HL-60 (cell line): Measurements from ENCODE around the gene STH.
A peak's percentile ranks its signal among the peaks of the same experiment; 100 is the strongest.

ENCODE experiments used
- DNase-seq, 2 experiments: peaks; one replicate each; pipeline ENCODE4 v3.0.0-alpha.2; 2010 to 2020; ENCODE audit warnings: low read depth in 1 of 2, low spot score in 1 of 2
- H3K27ac ChIP-seq: fragments of 250-450 bp; sonication (Bioruptor Pico); replicated peaks from 2 replicates; pipeline ENCODE4 v1.5.1; 2020; ENCODE audit warnings: mild to moderate bottlenecking, moderate library complexity
- H3K27me3 ChIP-seq: fragments of 250-450 bp; sonication (Bioruptor Pico); 2 replicates; pipeline ENCODE4 v1.5.1; 2021; ENCODE audit warnings: mild to moderate bottlenecking, moderate library complexity; ENCODE audit not compliant: insufficient read depth, poor library complexity, severe bottlenecking
- H3K4me3 ChIP-seq: replicated peaks from 2 replicates; pipeline ENCODE4 v1.5.1; 2011; ENCODE audit warnings: mild to moderate bottlenecking, control low read depth, low read length; ENCODE audit not compliant: insufficient read depth
- CTCF ChIP-seq: IDR thresholded peaks from one replicate; pipeline ENCODE4 v1.5.1; 2011; ENCODE audit warnings: low read length, control low read depth, inconsistent platforms; ENCODE audit not compliant: insufficient read depth
- GABPA ChIP-seq: IDR thresholded peaks from 2 replicates; pipeline ENCODE4 v1.6.1; 2012; ENCODE audit warnings: low read depth
- POLR2AphosphoS5 ChIP-seq: IDR thresholded peaks from 2 replicates; pipeline ENCODE4 v1.6.1; 2012; ENCODE audit warnings: low read depth
- REST ChIP-seq: IDR thresholded peaks from 2 replicates; pipeline ENCODE4 v1.6.1; 2012; ENCODE audit warnings: low read depth; ENCODE audit not compliant: insufficient replicate concordance
- SPI1 ChIP-seq: IDR thresholded peaks from 2 replicates; pipeline ENCODE4 v1.6.1; 2012; ENCODE audit warnings: low read depth, mild to moderate bottlenecking, borderline replicate concordance

The STH gene

GRCh38 chr17:46036491-46036890, 37.4 kb downstream of the STH start:
- DNase-seq, result no peak
- Histone ChIP-seq H3K27ac (no peak overlapping the region), H3K4me3 (no peak overlapping the region), H3K27me3 (no peaks in the 10 kb centered on the region)
- TF ChIP-seq CTCF (no peak), POLR2AphosphoS5 (no peak), REST (no peak), GABPA (no peak), SPI1 (no peak)

DNA sequence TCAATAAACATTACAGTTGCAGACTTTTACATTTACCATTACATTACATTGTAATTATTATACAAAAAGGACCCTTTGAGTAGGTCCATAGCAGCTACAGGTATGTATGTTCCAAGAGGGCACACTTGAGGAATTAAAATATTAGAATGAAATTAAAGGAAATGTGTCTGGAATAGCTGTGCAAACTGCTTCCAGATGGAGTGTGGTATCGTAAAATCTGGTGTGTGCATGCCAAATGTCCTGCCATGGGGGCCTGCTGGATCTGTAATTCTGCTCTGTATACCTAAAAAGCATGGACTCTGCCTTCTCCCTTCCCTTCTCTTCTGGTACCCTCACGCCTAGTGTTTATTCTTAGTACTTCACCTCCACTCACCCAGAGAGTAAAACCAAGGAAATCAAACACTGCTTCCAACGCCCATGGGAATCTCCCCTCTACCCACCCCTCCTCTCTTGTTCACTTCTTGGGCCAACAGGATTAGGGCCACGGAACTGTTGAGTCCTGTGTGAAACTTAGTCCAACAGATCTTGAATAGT, 38.7 kb downstream of the STH start:
- no peak for DNase-seq
- Histone ChIP-seq H3K27me3 (no peaks in the 10 kb centered on the region), H3K4me3 (no peak overlapping the region), H3K27ac (no peak overlapping the region)
- no peak for TF ChIP-seq REST
- no peak for TF ChIP-seq POLR2AphosphoS5
- no peak for TF ChIP-seq SPI1
- TF ChIP-seq GABPA, result no peak
- TF ChIP-seq CTCF, result no peak

GRCh38 chr17:46038414-46038813, 39.4 kb downstream of the STH start:
- no peak overlapping the region for H3K27ac ChIP-seq
- TF ChIP-seq CTCF (no peak), GABPA (no peak)
- H3K4me3 ChIP-seq, result no peak overlapping the region
- no peak for DNase-seq
- no peaks in the 10 kb centered on the region for H3K27me3 ChIP-seq

DNA sequence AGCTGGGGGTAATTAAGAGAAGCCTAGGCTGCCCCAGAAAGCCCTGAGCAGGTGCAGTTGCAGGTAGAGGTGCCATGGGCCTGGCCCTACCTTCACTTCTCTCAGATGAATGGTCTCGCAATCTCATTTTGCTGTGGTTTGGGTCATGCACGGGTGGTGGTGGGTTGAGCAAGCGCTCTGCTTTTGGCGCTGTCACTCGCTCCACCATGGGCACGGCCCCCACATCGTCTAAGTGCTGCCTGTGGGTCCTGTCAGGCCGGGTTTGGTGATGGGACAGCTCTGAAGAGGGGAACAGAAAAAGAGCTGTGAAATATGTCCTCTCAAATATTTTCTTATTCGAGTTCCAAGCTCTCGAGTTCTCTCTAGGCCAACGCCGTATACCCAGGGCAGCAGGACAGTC, 39.9 kb downstream of the STH start:
- no peak overlapping the region for H3K27ac ChIP-seq
- no peak overlapping the region for H3K4me3 ChIP-seq
- peak in 1 of 2 experiments; percentile 37 for DNase-seq
- no peaks in the 10 kb centered on the region for H3K27me3 ChIP-seq
- TF ChIP-seq POLR2AphosphoS5, result no peak
- TF ChIP-seq REST, result no peak
- no peak for TF ChIP-seq SPI1
- no peak for TF ChIP-seq GABPA
- TF ChIP-seq CTCF, result no peak
